A549 (cell line): ENCODE data around the gene PLA2G4B. TPM values are rescaled to one million over a fixed set of nuclear protein-coding genes. Genes with fewer than 3 reads are reported as not detected.

Source experiments
- ATAC-seq, 2 experiments: fragments of 200-7000 bp in 1 of 2; fragments of >200 bp in 1 of 2; cut with Nextera tagmentation in 1 of 2; cut with Tn5 transposase in 1 of 2; 3 replicates each; pipeline versions ENCODE4 v1.8.0 to v1.9.1; 2018 to 2020; ENCODE audit warnings: mild to moderate bottlenecking in 1 of 2, moderate library complexity in 1 of 2
- CTCF ChIA-PET: fragments of 300-600 bp; sonication (Branson Sonifier 250); formaldehyde crosslinking; extraction: SDS; loops from one replicate; lab custom pipeline; 2021; ENCODE audit warnings: antibody characterized with exemption, inconsistent platforms; lab: Yijun Ruan, JAX
- POLR2A ChIA-PET: fragments of 350-600 bp; formaldehyde crosslinking; extraction: SDS; loops from one replicate; lab custom pipeline; 2021; ENCODE audit warnings: antibody characterized with exemption, inconsistent platforms; lab: Yijun Ruan, JAX
- DNase-seq, 2 experiments: peaks; one replicate each; pipeline versions ENCODE4 v3.0.0 to v3.0.0-alpha.2; 2011 to 2016; ENCODE audit warnings: low read depth in 1 of 2, low spot score in 1 of 2
- FAIRE-seq: peaks from 2 replicates; lab custom pipeline; 2011; peaks lifted over from hg19 to GRCh38; lab: Jason Lieb, UNC
- H3K27ac ChIP-seq, 2 experiments: fragments of >200 bp; sonication (Bioruptor Twin); formaldehyde crosslinking; 3 replicates each; pipeline ENCODE4 v1.5.1; 2016 to 2017
- H3K4me1 ChIP-seq: fragments of >200 bp; sonication (Bioruptor Twin); formaldehyde crosslinking; 3 replicates; pipeline ENCODE4 v1.6.1; 2016
- H3K4me2 ChIP-seq: fragments of >200 bp; sonication (Bioruptor Twin); formaldehyde crosslinking; 3 replicates; pipeline ENCODE4 v1.6.1; 2016
- H3K4me3 ChIP-seq: fragments of >200 bp; sonication (Bioruptor Twin); formaldehyde crosslinking; 3 replicates; pipeline ENCODE4 v1.5.1; 2016
- H3K9me3 ChIP-seq: fragments of >200 bp; sonication (Bioruptor Twin); formaldehyde crosslinking; 3 replicates; pipeline ENCODE4 v1.6.1; 2016
- CBX2 ChIP-seq: fragments of 200-600 bp; sonication (generic); IDR thresholded peaks from 2 replicates; pipeline ENCODE4 v1.6.1; 2016; ENCODE audit warnings: low read depth, mild to moderate bottlenecking, borderline replicate concordance
- CEBPB ChIP-seq, 2 experiments: fragments of >200 bp in 1 of 2; sonication (Bioruptor Twin) in 1 of 2; formaldehyde crosslinking in 1 of 2; IDR thresholded peaks; 2 replicates each; pipeline ENCODE4 v1.6.1; 2012 to 2016
- CHD2 ChIP-seq: fragments of 150-350 bp; IDR thresholded peaks from 2 replicates; pipeline ENCODE4 v1.6.1; 2014; ENCODE audit warnings: low read length; ENCODE audit not compliant: partially characterized antibody
- EHMT2 ChIP-seq: fragments of 200-600 bp; sonication (generic); IDR thresholded peaks from 2 replicates; pipeline ENCODE4 v1.6.1; 2016; ENCODE audit warnings: antibody characterized with exemption, low read depth, mild to moderate bottlenecking, moderate library complexity
- HEYL ChIP-seq: fragments of 250-450 bp; sonication (Bioruptor Pico); IDR thresholded peaks from 2 replicates; pipeline ENCODE4 v1.8.0; 2021; ENCODE audit warnings: mild to moderate bottlenecking, moderate library complexity
- HOXB13 ChIP-seq: fragments of 250-450 bp; sonication (Bioruptor Pico); IDR thresholded peaks from 2 replicates; pipeline ENCODE4 v1.5.0; 2020; ENCODE audit warnings: low read depth, mild to moderate bottlenecking, moderate library complexity
- JUNB ChIP-seq: fragments of >200 bp; sonication (Bioruptor Twin); formaldehyde crosslinking; IDR thresholded peaks from 2 replicates; pipeline ENCODE4 v1.6.1; 2016
- MAFK ChIP-seq: fragments of 450-650 bp; IDR thresholded peaks from 2 replicates; pipeline ENCODE4 v1.6.1; 2014; ENCODE audit not compliant: partially characterized antibody
- MYC ChIP-seq: IDR thresholded peaks from 2 replicates; pipeline ENCODE4 v1.6.1; 2012; ENCODE audit warnings: mild to moderate bottlenecking, inconsistent platforms, low read length, improper control_type of control experiment, borderline replicate concordance
- POLR2AphosphoS2 ChIP-seq: conservative IDR thresholded peaks from 2 replicates; pipeline ENCODE4 v1.6.1; 2012; ENCODE audit warnings: low read length, improper control_type of control experiment, inconsistent platforms
- RARB ChIP-seq: fragments of 250-450 bp; sonication (Bioruptor Pico); IDR thresholded peaks from 2 replicates; pipeline ENCODE4 v1.8.0; 2021; ENCODE audit warnings: mild to moderate bottlenecking, moderate library complexity
- RCOR1 ChIP-seq: fragments of 150-350 bp; IDR thresholded peaks from 2 replicates; pipeline ENCODE4 v1.6.1; 2014; ENCODE audit warnings: antibody characterized with exemption, low read length, low read depth
- RNF2 ChIP-seq: fragments of 200-600 bp; sonication (generic); IDR thresholded peaks from 2 replicates; pipeline ENCODE4 v1.6.1; 2016; ENCODE audit warnings: low read depth, mild to moderate bottlenecking, antibody characterized with exemption, moderate library complexity, borderline replicate concordance
- ZC3H11A ChIP-seq: fragments of 450-650 bp; IDR thresholded peaks from 2 replicates; pipeline ENCODE4 v1.6.1; 2014; ENCODE audit warnings: antibody characterized with exemption, mild to moderate bottlenecking
- ZSCAN20 ChIP-seq: fragments of 250-450 bp; sonication (Bioruptor Pico); IDR thresholded peaks from 2 replicates; pipeline ENCODE4 v1.8.0; 2022; ENCODE audit warnings: mild to moderate bottlenecking, moderate library complexity
- WGBS: methylation state at CpG from one replicate; pipeline ENCODE4 v1.1.6; 2017; ENCODE audit errors: missing lambda C conversion rate; 5-methylcytosine and 5-hydroxymethylcytosine counted together
- polyA plus RNA-seq, 4 experiments: library from polyadenylated mRNA; depleted of rRNA in 3 of 4; stranded (reverse); fragments of >200 nt; fragmentation: RNase III in 1 of 4; extraction: RNeasy Plus Mini Kit Qiagen cat#74134 plus additional on column Dnase treatment in 1 of 4; gene quantifications; 2 replicates in 3 of 4; 3 replicates in 1 of 4; pipeline ENCODE4 v1.2.3, GENCODE V29; 2011 to 2017
- TF ChIP-seq, protein P1 (sequence below): IDR thresholded peaks from 2 replicates; pipeline ENCODE4 v1.6.1; 2012
- TF ChIP-seq, protein P2 (sequence below): fragments of 450-650 bp; IDR thresholded peaks from 2 replicates; pipeline ENCODE4 v1.6.1; 2014; ENCODE audit warnings: antibody characterized with exemption
- TF ChIP-seq, protein P3 (sequence below): fragments of 250-450 bp; sonication (Bioruptor Pico); IDR thresholded peaks from 2 replicates; pipeline ENCODE4 v1.5.0; 2021; ENCODE audit warnings: mild to moderate bottlenecking, moderate library complexity, borderline replicate concordance
- TF ChIP-seq, protein P4 (sequence below): IDR thresholded peaks from 2 replicates; pipeline ENCODE4 v1.6.1; 2012
- TF ChIP-seq, protein P5 (sequence below): IDR thresholded peaks from 2 replicates; pipeline ENCODE4 v1.6.1; 2012; ENCODE audit warnings: low read depth, borderline replicate concordance

PLA2G4B gene
- polyA plus RNA-seq, 2 of the 4 experiments (the other 2 are of a cell fraction), result 2.2 to 2.6 TPM

DNA sequence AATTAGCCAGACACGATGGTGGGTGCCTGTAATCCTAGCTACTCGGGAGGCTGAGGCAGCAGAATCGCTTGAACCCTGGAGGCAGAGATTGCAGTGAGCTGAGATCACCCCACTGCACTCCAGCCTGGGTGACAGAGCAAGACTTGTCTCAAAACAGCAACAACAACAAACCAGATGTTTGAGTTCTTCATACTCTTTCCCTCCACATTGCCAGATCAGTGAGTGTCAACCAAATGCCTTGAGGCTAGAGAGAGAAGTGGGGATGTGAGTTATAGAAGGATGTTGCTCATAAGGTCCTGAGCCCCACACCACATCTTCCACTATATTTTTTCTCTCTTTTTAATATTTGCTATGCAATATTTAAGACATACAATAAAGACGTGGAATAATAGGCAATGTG, 44.6 kb upstream of the PLA2G4B start:
- ChIA-PET POLR2A (no interaction called here), CTCF (interaction anchor here (0.6 to 1.4 kb wide), 3 partner anchors 17 to 273 kb away, joined by 3 to 5 read pairs (median 3); no protein-coding TSS in a partner anchor)
- ATAC-seq (no peak), DNase-seq (no peak), FAIRE-seq (no peak)
- H3K4me2 ChIP-seq, result no peak overlapping the region
- WGBS, result 87% methylated on average over 4 of the region's 4 CpGs
- no peak for TF ChIP-seq MYC
- TF ChIP-seq RCOR1, result no peak
- TF ChIP-seq, protein P1, sequence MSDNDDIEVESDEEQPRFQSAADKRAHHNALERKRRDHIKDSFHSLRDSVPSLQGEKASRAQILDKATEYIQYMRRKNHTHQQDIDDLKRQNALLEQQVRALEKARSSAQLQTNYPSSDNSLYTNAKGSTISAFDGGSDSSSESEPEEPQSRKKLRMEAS, result no peak
- no peak for TF ChIP-seq ZSCAN20 (CRISPR knock-in tag)
- no peak for TF ChIP-seq ZC3H11A
- TF ChIP-seq POLR2AphosphoS2, result no peak
- no peak for TF ChIP-seq EHMT2
- no peak for TF ChIP-seq HOXB13 (CRISPR knock-in tag)
- TF ChIP-seq JUNB, result no peak
- TF ChIP-seq, protein P2, sequence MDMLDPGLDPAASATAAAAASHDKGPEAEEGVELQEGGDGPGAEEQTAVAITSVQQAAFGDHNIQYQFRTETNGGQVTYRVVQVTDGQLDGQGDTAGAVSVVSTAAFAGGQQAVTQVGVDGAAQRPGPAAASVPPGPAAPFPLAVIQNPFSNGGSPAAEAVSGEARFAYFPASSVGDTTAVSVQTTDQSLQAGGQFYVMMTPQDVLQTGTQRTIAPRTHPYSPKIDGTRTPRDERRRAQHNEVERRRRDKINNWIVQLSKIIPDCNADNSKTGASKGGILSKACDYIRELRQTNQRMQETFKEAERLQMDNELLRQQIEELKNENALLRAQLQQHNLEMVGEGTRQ, result no peak
- no peak for TF ChIP-seq CHD2
- no peak for TF ChIP-seq MAFK
- TF ChIP-seq CEBPB (IDR thresholded peaks at IDR 0.05), result no peak
- TF ChIP-seq, protein P3, sequence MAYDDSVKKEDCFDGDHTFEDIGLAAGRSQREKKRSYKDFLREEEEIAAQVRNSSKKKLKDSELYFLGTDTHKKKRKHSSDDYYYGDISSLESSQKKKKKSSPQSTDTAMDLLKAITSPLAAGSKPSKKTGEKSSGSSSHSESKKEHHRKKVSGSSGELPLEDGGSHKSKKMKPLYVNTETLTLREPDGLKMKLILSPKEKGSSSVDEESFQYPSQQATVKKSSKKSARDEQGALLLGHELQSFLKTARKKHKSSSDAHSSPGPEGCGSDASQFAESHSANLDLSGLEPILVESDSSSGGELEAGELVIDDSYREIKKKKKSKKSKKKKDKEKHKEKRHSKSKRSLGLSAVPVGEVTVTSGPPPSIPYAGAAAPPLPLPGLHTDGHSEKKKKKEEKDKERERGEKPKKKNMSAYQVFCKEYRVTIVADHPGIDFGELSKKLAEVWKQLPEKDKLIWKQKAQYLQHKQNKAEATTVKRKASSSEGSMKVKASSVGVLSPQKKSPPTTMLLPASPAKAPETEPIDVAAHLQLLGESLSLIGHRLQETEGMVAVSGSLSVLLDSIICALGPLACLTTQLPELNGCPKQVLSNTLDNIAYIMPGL (CRISPR knock-in tag), result no peak
- TF ChIP-seq, protein P4, sequence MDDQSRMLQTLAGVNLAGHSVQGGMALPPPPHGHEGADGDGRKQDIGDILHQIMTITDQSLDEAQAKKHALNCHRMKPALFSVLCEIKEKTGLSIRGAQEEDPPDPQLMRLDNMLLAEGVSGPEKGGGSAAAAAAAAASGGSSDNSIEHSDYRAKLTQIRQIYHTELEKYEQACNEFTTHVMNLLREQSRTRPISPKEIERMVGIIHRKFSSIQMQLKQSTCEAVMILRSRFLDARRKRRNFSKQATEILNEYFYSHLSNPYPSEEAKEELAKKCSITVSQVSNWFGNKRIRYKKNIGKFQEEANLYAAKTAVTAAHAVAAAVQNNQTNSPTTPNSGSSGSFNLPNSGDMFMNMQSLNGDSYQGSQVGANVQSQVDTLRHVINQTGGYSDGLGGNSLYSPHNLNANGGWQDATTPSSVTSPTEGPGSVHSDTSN, result no peak
- TF ChIP-seq HEYL, result no peak
- no peak for TF ChIP-seq RNF2
- TF ChIP-seq, protein P5, sequence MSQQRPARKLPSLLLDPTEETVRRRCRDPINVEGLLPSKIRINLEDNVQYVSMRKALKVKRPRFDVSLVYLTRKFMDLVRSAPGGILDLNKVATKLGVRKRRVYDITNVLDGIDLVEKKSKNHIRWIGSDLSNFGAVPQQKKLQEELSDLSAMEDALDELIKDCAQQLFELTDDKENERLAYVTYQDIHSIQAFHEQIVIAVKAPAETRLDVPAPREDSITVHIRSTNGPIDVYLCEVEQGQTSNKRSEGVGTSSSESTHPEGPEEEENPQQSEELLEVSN, result no peak
- no peak for TF ChIP-seq CBX2
- H3K9me3 ChIP-seq, result no peaks in the 10 kb centered on the region
- peaks cover 11% of the 10 kb centered on the region; the same call in 1 of the 3 replicates for H3K4me1 ChIP-seq
- no peak overlapping the region for H3K27ac ChIP-seq
- no peak overlapping the region for H3K4me3 ChIP-seq

DNA sequence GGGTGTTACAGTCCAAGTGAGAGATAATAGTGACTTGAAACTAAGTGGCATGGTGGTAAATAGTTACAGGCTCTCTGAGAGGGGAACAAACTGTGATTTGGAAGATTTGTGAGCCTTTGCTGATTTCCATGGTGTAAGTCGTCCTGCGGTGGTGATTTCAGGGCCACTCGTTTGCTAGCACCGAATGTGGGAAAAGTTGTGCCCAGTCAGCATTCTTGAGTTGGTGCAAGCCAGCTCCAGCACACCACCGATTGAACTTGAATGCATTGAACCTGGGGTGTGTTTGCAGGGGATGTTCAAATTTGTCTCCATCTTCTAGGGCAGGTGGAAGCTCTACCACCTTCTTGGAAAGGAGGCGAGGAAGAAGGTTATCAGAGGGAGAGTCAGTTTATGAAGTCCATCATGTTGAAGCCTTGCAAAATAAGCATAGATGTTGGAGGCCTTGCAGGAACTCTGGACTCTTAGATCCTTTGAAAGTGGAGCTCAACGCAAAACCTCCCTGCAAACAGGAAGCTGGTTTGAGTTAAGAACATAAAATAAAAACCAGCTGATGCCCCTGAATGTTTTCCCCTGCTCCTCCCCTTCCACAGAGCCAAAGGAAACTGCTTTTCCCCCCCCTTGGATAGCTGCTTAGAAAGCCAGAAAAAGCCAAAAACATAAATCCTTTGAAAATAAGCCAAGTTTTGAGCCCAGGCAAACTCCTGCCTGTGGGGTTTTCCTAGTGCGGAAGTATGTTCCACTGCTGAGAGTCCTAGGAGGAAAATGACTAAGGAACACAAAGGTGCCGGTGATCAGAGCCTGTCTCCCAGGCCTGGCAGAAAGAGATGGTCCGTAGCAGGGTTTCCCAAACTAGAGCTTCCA, 42.4 kb upstream of the PLA2G4B start:
- DNase-seq (no peak), FAIRE-seq (no peak), ATAC-seq (no peak)
- ChIA-PET CTCF (interaction anchor here (0.9 to 3.3 kb wide), 2 partner anchors 15 to 23 kb away, joined by 4 to 17 read pairs; no protein-coding TSS in a partner anchor), POLR2A (no interaction called here)
- Histone ChIP-seq H3K27ac (no peak overlapping the region), H3K4me2 (no peak overlapping the region), H3K9me3 (no peaks in the 10 kb centered on the region), H3K4me3 (no peak overlapping the region), H3K4me1 (0 out of 3 replicates have a peak, but pooled peaks cover 2% of the 10 kb centered on the region)
- WGBS, result 93% methylated on average over 10 of the region's 10 CpGs
- TF ChIP-seq MAFK (peak; percentile 88), RARB (CRISPR knock-in tag) (no peak)
